HG02884 (cell line): ENCODE data around the gene SLC12A2.

Source experiments
- ATAC-seq: cut with Tn5 transposase; IDR thresholded peaks from one replicate; pipeline ENCODE4 v1.9.1; 2021; ENCODE audit warnings: mild to moderate bottlenecking, moderate library complexity; ENCODE audit not compliant: unreplicated experiment

The SLC12A2 gene

GRCh38 chr5:128083033-128083810 is at the start of gene SLC12A2:
SLC12A2 (plus strand) TSS chr5:128083766; CDS start chr5:128083955, 189 bp downstream.
- peak; percentile 54 for ATAC-seq

GRCh38 chr5:128035689-128036088 is 47.9 kb upstream of the SLC12A2 start:
- ATAC-seq = no peak

DNA sequence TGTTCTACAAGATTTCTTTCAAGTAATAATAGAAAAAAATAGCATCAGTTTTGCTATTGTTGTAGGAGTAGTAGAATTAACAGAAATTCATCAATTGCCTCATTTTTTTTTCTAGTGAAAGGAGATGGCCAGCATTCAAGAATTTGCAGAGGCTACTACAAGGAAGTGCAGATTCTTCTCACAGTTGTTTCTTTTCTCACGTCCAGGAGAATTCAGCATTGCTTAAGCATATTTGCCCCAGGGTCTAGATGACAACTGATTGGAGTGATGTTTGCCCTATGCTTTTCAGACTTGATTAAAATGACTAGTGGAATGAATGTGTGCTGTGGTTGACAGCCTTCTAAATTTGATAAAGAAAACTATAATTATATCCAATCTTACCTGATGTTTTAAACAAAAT is 46.6 kb upstream of the SLC12A2 start:
- no peak for ATAC-seq

DNA sequence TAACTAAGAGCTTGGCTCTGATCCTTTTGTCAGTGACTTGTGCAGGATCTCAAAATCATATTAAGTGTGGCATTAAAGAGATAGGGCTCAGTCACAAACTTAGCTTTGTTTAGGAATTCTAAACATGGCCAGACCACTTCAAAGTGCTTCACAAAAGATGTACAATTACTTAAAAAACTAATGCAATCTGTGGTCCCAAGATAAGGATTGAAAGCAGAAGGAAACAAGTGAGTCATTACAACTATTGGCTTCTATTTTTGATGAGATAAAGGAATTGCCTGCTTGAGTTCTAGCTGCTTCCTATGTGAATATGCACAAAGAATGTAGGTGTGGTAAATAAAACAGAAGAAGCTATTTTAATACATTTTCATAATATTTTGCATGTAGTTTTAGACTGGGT is 44.9 kb upstream of the SLC12A2 start:
- no peak for ATAC-seq

GRCh38 chr5:128040927-128041326 is 42.6 kb upstream of the SLC12A2 start:
- ATAC-seq = no peak

DNA sequence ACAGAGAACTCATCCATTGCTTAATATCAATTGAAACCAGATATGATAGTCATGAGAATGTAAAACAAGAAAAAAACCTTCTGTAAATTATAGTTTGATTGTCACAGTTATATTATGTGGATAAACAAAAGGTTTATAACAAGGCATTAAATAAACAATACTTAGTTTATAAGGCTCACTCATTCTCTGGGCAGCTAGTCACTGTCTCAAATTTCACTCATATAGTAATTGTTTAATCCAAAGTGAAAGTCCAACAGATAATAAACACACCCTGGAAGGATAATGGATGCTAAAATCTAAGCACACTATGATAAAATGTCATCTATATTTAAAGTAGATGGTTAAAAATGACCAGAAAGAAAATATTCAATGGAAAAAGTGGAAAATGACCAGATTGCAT is 30.8 kb upstream of the SLC12A2 start:
- ATAC-seq = no peak

GRCh38 chr5:128053291-128053954 is 30.1 kb upstream of the SLC12A2 start:
- no peak for ATAC-seq

- no peak for ATAC-seq
These were observed 22.8 kb upstream of the SLC12A2 start for GRCh38 chr5:128060644-128061385.

DNA sequence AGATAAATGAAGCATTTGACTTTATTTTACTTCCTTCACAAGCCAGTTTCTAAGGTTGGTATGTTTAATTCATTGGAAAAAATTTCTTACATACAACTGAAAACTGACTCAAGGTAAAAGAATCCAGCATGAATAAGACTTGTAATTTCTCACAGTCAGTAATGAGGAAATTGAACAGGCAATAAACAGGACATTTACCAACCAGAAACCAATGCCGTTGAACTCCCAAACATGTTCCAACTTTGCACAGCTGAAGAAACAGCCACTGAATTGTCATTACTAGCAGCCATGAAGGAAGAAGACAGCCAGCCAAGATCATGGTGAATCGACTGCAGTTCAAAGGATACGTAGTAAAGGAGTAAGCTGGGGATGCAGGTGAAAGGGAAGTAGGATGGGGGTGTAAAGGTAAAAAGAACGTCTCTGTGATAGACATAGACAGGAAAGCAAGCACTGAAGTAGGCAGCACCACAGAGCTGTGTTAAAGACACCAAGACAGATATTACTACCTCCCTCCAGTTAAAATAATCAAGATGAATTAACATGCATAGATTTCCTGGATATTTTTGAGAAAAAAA is 21.3 kb upstream of the SLC12A2 start:
- ATAC-seq = no peak

DNA sequence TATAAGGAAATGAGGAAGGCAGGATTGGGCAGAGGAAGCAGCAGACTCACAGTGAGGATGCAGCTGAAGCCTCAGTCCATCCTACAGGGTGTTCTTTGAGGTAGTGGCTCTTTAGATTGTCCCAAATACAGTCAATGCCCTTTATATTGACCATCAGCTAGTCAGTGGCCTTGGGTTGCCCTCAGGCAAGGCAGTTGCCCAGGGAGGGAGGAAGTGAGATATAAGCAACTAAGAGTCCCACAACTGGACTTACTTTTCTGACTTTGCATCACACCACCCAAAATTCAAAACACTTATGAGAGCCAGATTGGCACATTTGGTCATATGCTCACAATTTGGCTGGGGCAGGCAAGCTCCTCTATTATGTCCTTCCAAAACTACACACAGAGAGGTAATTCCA is 9.4 kb upstream of the SLC12A2 start:
- no peak for ATAC-seq

DNA sequence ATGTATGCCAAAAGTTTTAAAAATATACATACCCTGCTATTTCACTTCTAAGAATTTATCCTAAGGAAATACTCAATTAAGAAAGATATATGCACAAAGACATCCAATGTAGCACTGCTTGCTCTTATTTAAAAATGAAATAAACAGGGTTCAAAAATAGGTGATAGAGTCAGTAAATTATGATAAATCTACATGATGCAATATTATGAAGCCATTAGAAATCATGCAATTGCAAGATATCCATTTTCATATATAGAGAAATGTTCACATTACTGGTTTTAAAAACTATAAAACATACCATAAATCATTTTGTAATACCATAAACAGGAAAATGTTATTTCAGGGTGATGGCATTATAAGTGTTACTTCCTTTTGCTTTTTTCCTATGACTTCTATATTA is 8.6 kb upstream of the SLC12A2 start:
- ATAC-seq = no peak

DNA sequence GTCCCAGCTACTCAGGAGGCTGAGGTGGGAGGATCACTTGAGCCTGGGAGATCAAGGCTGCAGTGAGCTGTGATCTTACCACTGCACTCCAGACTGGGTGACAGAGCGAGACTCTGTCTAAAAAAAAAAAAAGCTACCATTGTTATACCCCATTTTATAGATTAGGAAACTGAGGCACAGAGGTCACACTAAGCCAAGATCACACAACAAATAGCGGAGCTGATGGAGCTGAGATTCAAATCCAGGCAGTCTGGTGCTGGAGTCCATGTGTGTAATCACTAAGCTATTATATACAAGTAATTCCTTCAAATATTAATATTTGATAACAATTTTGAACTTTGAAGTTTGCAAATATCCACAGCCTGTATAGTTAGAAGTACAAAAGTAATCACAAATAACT is 6.0 kb upstream of the SLC12A2 start:
- ATAC-seq = no peak

DNA sequence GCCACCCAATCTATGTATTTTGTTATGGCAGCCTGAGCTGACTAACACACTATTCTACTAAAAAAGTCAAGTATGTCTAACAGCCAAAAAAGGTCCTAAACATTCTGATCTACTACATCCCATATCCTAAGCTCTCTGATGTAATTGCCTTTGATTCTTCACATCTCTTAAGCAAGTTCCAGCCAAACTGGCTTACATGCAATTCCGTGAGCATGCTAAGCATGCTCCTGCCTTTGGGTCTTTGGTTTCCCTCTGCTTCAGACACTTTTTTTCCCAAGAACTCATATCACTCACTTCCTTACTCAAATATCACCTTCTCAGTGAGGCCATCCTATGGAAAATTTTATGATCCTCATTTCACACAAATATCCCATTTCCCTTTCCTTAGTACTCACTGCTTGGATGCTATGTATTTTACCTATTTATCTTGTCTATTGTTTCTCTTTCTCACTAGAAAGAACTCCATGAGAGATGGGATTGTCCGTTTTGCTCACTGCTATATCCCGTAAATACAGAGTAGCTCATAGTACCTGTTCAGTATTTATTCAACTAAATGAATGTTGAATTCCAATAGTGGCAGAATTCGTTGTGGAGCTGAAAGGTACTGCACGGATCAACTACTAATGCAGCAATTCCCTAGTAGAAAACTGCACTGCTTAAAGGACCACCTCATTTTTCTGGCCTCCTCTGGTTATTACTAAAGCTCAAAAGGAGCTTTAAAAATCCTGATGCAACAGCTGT is 2.3 kb upstream of the SLC12A2 start:
- ATAC-seq = no peak

- peak; percentile 3 for ATAC-seq
These were observed 974 bp upstream of the SLC12A2 start for GRCh38 chr5:128082551-128083032.

GRCh38 chr5:128083811-128084227 is 253 bp downstream of the SLC12A2 start:
- peak; percentile 27 for ATAC-seq

DNA sequence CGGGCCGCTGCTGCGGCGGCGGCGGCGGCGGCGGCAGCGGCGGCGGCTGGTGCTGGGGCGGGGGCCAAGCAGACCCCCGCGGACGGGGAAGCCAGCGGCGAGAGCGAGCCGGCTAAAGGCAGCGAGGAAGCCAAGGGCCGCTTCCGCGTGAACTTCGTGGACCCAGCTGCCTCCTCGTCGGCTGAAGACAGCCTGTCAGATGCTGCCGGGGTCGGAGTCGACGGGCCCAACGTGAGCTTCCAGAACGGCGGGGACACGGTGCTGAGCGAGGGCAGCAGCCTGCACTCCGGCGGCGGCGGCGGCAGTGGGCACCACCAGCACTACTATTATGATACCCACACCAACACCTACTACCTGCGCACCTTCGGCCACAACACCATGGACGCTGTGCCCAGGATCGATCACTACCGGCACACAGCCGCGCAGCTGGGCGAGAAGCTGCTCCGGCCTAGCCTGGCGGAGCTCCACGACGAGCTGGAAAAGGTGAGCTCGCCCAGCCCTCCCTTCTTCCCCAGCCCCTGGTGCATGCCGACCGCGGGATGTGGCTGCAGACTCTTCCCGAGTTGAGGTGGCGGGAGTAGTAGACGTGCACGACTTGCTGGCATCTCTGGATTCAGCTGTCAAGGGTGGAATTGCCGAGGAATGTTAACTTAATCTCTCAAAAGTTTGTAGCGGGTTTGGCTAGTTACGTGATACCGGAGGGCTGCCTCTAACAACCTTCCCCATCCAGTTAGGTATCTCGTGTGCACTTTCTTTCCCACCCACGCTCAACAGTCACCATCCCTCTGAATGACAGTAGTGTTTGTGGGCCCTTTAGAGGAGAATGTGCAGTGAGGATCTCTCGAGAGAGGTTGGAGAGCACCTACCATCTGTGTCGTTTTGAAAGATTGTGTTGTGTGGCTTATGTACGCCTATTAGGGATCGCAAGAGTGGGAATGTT is 932 bp downstream of the SLC12A2 start:
- ATAC-seq = peak; percentile 34

GRCh38 chr5:128085413-128085812 is 1.8 kb downstream of the SLC12A2 start:
- ATAC-seq = no peak

DNA sequence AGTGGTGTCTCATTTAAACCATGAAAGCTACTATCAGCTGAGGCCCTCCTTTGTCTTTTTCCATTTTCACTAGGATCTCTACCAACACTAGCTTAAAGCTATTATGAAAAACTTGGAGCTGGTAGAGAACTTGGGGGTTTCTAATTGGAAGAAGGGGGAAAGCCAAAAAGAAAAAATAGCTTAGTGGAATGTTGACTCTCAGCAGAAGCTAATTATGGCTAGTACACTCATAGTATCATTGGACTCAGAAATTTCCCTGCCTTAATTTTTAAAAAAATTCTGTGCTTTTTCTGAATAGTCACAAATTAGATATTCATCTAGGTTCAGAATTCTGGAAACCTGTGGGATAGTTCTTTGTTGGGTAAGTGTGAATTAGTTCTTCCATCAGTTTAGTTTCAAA is 8.0 kb downstream of the SLC12A2 start:
- no peak for ATAC-seq

DNA sequence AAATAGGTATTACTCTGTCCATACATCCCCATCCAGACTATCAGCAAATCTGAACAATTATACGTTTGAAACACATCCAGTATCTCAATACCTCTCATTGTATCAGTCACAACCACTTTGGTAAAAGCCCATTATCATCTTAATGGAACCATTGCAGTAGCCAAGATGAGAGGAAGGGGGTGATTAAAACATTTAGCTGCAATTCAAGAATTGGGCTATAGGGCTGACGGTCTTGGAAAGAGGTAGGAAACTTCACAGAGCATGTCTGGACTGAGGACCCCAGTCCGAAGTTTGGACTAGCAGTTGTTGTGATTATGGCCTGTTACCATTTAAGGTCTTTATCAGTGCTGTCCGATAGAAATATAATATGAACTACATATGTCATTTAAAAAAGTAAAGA is 8.6 kb downstream of the SLC12A2 start:
- ATAC-seq = no peak
